ENCODE results near the gene RHBDF2. TPM values are rescaled to one million over a fixed set of nuclear protein-coding genes. Genes with fewer than 3 reads are reported as not detected.

The RHBDF2 gene
- total and polyA plus RNA-seq, 3 donors from 2014 or later: 9.7 to 30.2 (median 26.3) TPM

DNA sequence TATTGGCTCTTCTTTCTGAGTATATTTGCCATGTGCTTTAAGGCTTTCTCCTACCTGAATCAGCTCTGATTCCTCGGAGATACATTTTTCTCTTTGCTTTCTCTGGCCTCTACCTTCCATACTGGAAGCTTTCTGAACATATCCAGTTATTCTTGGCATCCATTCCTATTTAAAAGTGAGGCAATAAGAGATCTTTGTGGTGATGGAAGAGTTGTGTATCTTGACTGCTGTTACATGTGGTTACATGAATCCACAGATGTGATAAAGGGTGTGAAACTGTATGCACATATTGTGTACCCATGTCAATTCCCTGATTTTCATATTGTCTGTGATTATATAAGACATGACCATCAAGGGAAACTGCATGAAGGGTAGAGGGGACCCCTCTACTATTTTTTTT is 72.7 kb downstream of the RHBDF2 start:
- DNase-seq: no peak
- Histone ChIP-seq H3K27me3 (no peaks in the 10 kb centered on the region), H3K9me3 (no peaks in the 10 kb centered on the region), H3K27ac (no peak overlapping the region), H3K4me3 (no peak overlapping the region), H3K4me1 (no peaks in the 10 kb centered on the region), H3K36me3 (ENCODE audit: low read depth, missing control alignments) (no peaks in the 10 kb centered on the region)
- no peak for TF ChIP-seq POLR2A (IDR thresholded peaks at IDR 0.05)
- TF ChIP-seq, protein P1, sequence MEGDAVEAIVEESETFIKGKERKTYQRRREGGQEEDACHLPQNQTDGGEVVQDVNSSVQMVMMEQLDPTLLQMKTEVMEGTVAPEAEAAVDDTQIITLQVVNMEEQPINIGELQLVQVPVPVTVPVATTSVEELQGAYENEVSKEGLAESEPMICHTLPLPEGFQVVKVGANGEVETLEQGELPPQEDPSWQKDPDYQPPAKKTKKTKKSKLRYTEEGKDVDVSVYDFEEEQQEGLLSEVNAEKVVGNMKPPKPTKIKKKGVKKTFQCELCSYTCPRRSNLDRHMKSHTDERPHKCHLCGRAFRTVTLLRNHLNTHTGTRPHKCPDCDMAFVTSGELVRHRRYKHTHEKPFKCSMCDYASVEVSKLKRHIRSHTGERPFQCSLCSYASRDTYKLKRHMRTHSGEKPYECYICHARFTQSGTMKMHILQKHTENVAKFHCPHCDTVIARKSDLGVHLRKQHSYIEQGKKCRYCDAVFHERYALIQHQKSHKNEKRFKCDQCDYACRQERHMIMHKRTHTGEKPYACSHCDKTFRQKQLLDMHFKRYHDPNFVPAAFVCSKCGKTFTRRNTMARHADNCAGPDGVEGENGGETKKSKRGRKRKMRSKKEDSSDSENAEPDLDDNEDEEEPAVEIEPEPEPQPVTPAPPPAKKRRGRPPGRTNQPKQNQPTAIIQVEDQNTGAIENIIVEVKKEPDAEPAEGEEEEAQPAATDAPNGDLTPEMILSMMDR (IDR thresholded peaks at IDR 0.05): no peak
- 89 to 95% methylated on average over 1 of the region's 1 CpG for WGBS, 2 donors
- intact Hi-C loops (cut with DNase I; ENCODE audit: low total_unique reads): no loop called here

DNA sequence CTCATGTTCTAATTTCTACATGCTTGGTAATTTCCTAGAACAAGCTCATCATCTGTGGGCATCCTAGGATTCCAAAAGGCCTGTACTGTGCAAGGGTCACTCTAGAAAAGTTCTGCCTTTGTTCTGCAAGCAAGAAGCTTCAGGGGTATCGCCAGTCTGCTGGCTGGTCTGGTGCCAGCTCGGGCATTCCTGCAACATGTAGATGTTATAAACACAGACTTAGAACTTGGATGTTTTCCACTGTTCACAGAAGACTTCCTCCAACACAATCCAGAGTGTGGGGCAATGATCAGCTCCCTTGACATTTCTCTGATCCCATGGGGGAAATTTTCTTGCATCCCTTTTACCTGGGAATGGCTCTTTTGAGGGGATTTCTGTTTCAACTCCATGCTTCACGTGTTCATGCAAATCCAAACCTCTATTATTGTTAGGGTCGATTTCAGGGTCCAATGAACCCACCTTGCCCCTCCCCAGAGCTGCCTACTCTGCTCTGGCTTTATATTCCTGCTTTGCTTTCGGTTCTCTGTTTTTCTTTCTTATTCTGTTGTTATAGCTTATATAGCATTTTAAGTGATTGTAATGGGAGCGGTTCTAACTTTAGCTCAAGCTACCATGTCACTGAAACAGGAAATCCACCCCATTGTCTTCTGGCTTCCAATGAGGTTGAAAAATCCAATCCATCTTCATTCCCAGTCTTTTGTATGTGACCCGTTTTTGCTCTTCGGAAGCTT is 73.6 kb downstream of the RHBDF2 start:
- no peak overlapping the region for H3K4me3 ChIP-seq
- intact Hi-C loops (cut with DNase I; ENCODE audit: low total_unique reads): no loop called here
- H3K27ac ChIP-seq: no peak overlapping the region
- WGBS, 2 donors: 77 to 81% methylated on average over 8 of the region's 8 CpGs
- no peaks in the 10 kb centered on the region for H3K36me3 ChIP-seq (ENCODE audit: low read depth, missing control alignments)
- TF ChIP-seq POLR2A (IDR thresholded peaks at IDR 0.05): no peak
- TF ChIP-seq, protein P1 (IDR thresholded peaks at IDR 0.05): no peak
- H3K27me3 ChIP-seq: no peaks in the 10 kb centered on the region
- no peaks in the 10 kb centered on the region for H3K4me1 ChIP-seq
- no peaks in the 10 kb centered on the region for H3K9me3 ChIP-seq
- DNase-seq: no peak

DNA sequence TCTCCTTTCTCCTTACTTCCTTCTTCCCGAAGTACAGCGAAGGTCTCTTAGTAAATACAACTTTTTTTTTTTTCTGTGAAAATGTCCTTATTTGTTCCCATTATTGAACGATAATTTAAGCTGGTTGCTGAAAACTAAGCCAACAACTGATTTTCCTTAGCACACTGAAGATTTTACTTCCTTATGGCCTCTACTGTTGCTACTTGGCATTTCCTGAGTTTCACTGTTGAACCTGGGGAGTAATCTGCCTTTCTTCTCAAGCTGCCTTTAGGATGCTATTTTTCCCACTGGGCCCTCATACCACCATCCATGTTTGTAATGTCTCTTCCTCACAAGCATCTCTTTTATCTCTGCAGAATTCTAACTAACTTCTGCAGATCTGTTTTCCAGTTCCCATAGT is 74.4 kb downstream of the RHBDF2 start:
- H3K36me3 ChIP-seq (ENCODE audit: low read depth, missing control alignments): no peaks in the 10 kb centered on the region
- no peak for DNase-seq
- intact Hi-C loops (cut with DNase I; ENCODE audit: low total_unique reads): no loop called here
- WGBS, 2 donors: 91 to 93% methylated on average over 3 of the region's 3 CpGs
- H3K9me3 ChIP-seq: no peaks in the 10 kb centered on the region
- no peak overlapping the region for H3K27ac ChIP-seq
- H3K4me3 ChIP-seq: no peak overlapping the region
- H3K4me1 ChIP-seq: no peaks in the 10 kb centered on the region
- no peak for TF ChIP-seq POLR2A (IDR thresholded peaks at IDR 0.05)
- TF ChIP-seq, protein P1 (IDR thresholded peaks at IDR 0.05): no peak
- no peaks in the 10 kb centered on the region for H3K27me3 ChIP-seq

DNA sequence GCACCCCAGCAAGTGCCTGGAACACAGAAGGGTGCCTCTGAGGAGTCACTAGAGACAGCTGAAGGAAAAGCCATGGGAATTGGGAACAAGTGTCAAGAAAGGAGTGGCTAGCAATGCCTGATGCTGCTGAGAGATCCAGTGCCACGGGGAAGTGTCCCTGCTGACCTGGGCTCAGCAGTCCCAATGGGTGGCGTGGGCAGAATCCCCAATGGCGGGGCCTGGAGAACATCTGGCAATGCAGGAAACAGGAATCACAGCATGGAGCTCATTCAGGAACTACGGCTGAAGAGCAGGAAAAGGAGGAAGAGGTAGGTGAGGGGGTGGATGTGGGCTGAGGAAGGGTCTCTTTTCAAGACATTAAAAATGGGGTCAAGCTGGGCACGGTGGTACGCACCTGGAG is 78.4 kb downstream of the RHBDF2 start:
- 85 to 88% methylated on average over 6 of the region's 6 CpGs for WGBS, 2 donors
- Histone ChIP-seq H3K36me3 (ENCODE audit: low read depth, missing control alignments) (no peaks in the 10 kb centered on the region), H3K27me3 (no peaks in the 10 kb centered on the region), H3K4me1 (peaks cover 13% of the 10 kb centered on the region), H3K4me3 (no peak overlapping the region), H3K27ac (no peak overlapping the region), H3K9me3 (no peaks in the 10 kb centered on the region)
- no peak for DNase-seq
- intact Hi-C loops (cut with DNase I; ENCODE audit: low total_unique reads): no loop called here
- no peak for TF ChIP-seq POLR2A (IDR thresholded peaks at IDR 0.05)
- TF ChIP-seq, protein P1 (IDR thresholded peaks at IDR 0.05): no peak

DNA sequence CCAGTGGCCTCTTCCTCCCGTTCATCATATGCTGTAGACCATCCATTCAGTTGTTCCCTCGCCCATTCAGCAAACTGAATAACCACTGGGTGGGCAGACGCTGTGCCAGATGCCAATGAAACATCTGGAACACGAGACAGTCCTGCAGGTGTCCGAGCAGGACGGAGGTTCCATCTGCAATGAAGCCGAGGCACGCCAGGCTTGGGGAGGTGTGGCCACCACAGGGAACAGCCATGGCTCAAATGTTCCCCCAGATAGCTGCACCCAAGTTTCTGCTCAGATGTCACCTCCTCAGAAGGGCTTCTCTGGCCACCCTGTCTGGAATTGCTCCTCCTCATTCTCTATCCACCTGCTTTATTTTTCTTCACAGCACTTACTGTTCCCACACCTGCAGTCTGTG is 78.8 kb downstream of the RHBDF2 start:
- 95 to 100% methylated on average over 8 of the region's 8 CpGs for WGBS, 2 donors
- Histone ChIP-seq H3K9me3 (no peaks in the 10 kb centered on the region), H3K27ac (no peak overlapping the region), H3K36me3 (ENCODE audit: low read depth, missing control alignments) (no peaks in the 10 kb centered on the region), H3K4me3 (no peak overlapping the region), H3K4me1 (peaks cover 13% of the 10 kb centered on the region), H3K27me3 (no peaks in the 10 kb centered on the region)
- no peak for DNase-seq
- TF ChIP-seq, protein P1 (IDR thresholded peaks at IDR 0.05): no peak
- TF ChIP-seq POLR2A (IDR thresholded peaks at IDR 0.05): no peak
- intact Hi-C loops (cut with DNase I; ENCODE audit: low total_unique reads): no loop called here

Measured in testis (tissue), 3 donors.